Mesendoderm (in vitro differentiated cells): ENCODE measurements around the gene PTX4.

Source experiments
- DNase-seq: peaks from one replicate; pipeline ENCODE4 v3.0.0; 2013
- H2AK5ac ChIP-seq: 2 replicates; pipeline ENCODE4 v1.6.1; 2013; ENCODE audit warnings: low read length, inconsistent platforms
- H2BK120ac ChIP-seq: 2 replicates; pipeline ENCODE4 v1.6.1; 2013; ENCODE audit warnings: low read depth, mild to moderate bottlenecking, low read length, moderate library complexity, mixed read lengths
- H2BK15ac ChIP-seq: replicated peaks from 2 replicates; pipeline ENCODE4 v1.6.1; 2013; ENCODE audit warnings: low read depth, mild to moderate bottlenecking, moderate library complexity
- H2BK5ac ChIP-seq: 2 replicates; pipeline ENCODE4 v1.6.1; 2013; ENCODE audit warnings: low read length, inconsistent platforms
- H3K18ac ChIP-seq: 2 replicates; pipeline ENCODE4 v1.6.1; 2013; ENCODE audit warnings: mild to moderate bottlenecking, low read length, mixed read lengths
- H3K23ac ChIP-seq: one replicate; pipeline ENCODE4 v1.6.1; 2013; ENCODE audit warnings: low read length
- H3K27ac ChIP-seq: 2 replicates; pipeline ENCODE4 v1.5.1; 2013; ENCODE audit warnings: low read depth, mild to moderate bottlenecking, inconsistent platforms, low read length, moderate library complexity
- H3K27me3 ChIP-seq: 2 replicates; pipeline ENCODE4 v1.6.1; 2013; ENCODE audit warnings: low read length, control low read depth, mild to moderate bottlenecking, inconsistent platforms; ENCODE audit not compliant: insufficient read depth, poor library complexity
- H3K36me3 ChIP-seq: 2 replicates; pipeline ENCODE4 v1.6.1; 2013; ENCODE audit warnings: low read length, inconsistent platforms; ENCODE audit not compliant: control insufficient read depth, insufficient read depth
- H3K4ac ChIP-seq: one replicate; pipeline ENCODE4 v1.6.1; 2013; ENCODE audit warnings: low read depth, mild to moderate bottlenecking, low read length, moderate library complexity
- H3K4me1 ChIP-seq: 2 replicates; pipeline ENCODE4 v1.6.1; 2013; ENCODE audit warnings: low read depth, low read length, inconsistent platforms; ENCODE audit not compliant: control insufficient read depth
- H3K4me2 ChIP-seq: 2 replicates; pipeline ENCODE4 v1.6.1; 2013; ENCODE audit warnings: low read length
- H3K4me3 ChIP-seq: 2 replicates; pipeline ENCODE4 v1.5.1; 2013; ENCODE audit warnings: mild to moderate bottlenecking, low read length
- H3K56ac ChIP-seq: one replicate; pipeline ENCODE4 v1.6.1; 2013; ENCODE audit warnings: low read length
- H3K79me1 ChIP-seq: 2 replicates; pipeline ENCODE4 v1.6.1; 2013; ENCODE audit warnings: low read length, inconsistent platforms
- H3K79me2 ChIP-seq: 2 replicates; pipeline ENCODE4 v1.6.1; 2013; ENCODE audit warnings: mild to moderate bottlenecking, low read length; ENCODE audit not compliant: control insufficient read depth, insufficient read depth
- H3K9ac ChIP-seq: 2 replicates; pipeline ENCODE4 v1.6.1; 2013; ENCODE audit warnings: low read length, inconsistent platforms
- H4K5ac ChIP-seq: one replicate; pipeline ENCODE4 v1.6.1; 2013; ENCODE audit warnings: low read length
- H4K8ac ChIP-seq: one replicate; pipeline ENCODE4 v1.6.1; 2013; ENCODE audit warnings: low read depth, mild to moderate bottlenecking, control low read depth, low read length, moderate library complexity
- WGBS: extraction: QIAGEN DNeasy Blood & Tissue Kit; methylation state at CpG from one replicate; pipeline ENCODE4 v1.1.7; 2013; ENCODE audit warnings: low lambda C conversion rate, missing lambda C conversion rate; ENCODE audit not compliant: insufficient coverage; ENCODE audit errors: extremely low coverage; 5-methylcytosine and 5-hydroxymethylcytosine counted together

The PTX4 gene

DNA sequence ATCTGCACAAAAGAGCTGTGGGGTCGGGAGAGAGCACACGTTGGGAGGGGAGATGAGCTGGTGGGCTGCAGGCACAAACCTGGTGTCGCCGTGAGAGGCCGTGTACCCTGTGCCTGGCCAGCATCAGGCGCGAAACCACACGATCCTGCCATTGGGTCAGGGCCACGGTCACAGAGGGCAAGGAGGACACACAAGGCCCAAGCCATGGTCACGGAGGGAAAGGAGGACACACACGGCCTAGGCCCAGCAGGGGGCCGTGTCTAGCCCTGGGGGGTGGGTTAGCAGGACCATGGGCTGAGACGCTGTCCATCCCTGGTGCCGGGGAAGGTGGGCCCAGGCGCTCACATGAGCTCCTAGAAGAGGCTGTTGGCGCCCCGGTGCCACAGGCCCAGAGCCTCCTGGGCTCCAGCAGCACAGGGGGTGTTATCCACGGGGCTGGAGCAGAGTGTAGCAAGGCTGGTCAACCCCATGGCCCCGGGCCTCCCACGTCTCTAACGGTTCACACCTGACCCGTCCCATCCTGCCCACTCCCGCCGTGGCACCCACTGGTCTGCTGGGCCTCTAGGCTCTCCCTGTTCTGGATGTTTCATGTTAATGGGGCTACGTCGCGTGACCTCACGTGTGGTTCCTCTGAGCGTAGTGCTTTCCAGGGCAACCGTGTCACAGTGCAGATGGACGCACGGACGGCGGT lies 36.9 kb downstream of the PTX4 start:
- H3K4me3 ChIP-seq = no peak overlapping the region
- no peak overlapping the region for H3K4me2 ChIP-seq
- H2BK5ac ChIP-seq = no peak overlapping the region
- H3K9ac ChIP-seq = no peak overlapping the region
- H3K4me1 ChIP-seq = no peaks in the 10 kb centered on the region
- H3K79me1 ChIP-seq = no peaks in the 10 kb centered on the region
- no peak overlapping the region for H2AK5ac ChIP-seq
- no peak overlapping the region for H3K18ac ChIP-seq
- H3K4ac ChIP-seq = no peak overlapping the region
- H4K8ac ChIP-seq = no peak overlapping the region
- H3K79me2 ChIP-seq = no peaks in the 10 kb centered on the region
- no peak overlapping the region for H3K27ac ChIP-seq
- no peak for DNase-seq
- H2BK15ac ChIP-seq = no peak overlapping the region
- peaks cover 3% of the 10 kb centered on the region for H3K36me3 ChIP-seq
- H4K5ac ChIP-seq = no peak overlapping the region
- H2BK120ac ChIP-seq = no peak overlapping the region
- no CpG with 5 or more reads among the region's 34 CpGs for WGBS
- no peak overlapping the region for H3K23ac ChIP-seq
- no peak overlapping the region for H3K56ac ChIP-seq
- H3K27me3 ChIP-seq = no peaks in the 10 kb centered on the region

- Histone ChIP-seq H3K4ac (no peak overlapping the region), H3K4me3 (no peak overlapping the region), H2AK5ac (no peak overlapping the region), H3K56ac (no peak overlapping the region), H3K4me1 (no peaks in the 10 kb centered on the region), H4K8ac (no peak overlapping the region), H3K18ac (no peak overlapping the region), H3K27ac (no peak overlapping the region), H3K23ac (no peak overlapping the region), H2BK120ac (no peak overlapping the region), H2BK15ac (no peak overlapping the region), H3K27me3 (no peaks in the 10 kb centered on the region), H3K9ac (no peak overlapping the region), H3K4me2 (no peak overlapping the region), H3K36me3 (peaks cover 3% of the 10 kb centered on the region), H2BK5ac (no peak overlapping the region), H3K79me2 (no peaks in the 10 kb centered on the region), H4K5ac (no peak overlapping the region), H3K79me1 (no peaks in the 10 kb centered on the region)
- no CpG with 5 or more reads among the region's 21 CpGs for WGBS
- DNase-seq = no peak
Measured at GRCh38 chr16:1450841-1451240, 37.9 kb downstream of the PTX4 start.

DNA sequence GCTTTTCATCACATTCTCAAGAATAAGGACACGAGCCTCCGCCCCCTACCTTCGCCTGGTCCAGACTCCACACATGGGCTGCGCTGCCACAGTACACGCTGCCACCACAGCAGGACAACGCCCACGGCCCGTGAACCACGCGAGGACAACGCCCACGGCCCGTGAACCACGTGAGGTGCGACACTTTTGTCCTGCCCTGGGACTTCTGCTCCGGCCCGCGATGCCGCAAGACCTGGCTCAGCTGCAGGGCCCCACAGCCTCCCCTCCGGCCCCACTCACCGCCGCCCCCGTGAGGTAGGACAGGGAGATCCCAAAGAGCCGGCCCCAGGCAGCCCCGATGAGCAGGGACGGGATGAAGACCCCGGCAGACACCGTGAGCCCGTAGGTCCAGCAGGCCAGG lies 38.5 kb downstream of the PTX4 start:
- H2BK120ac ChIP-seq = no peak overlapping the region
- no peak overlapping the region for H2AK5ac ChIP-seq
- no peaks in the 10 kb centered on the region for H3K79me2 ChIP-seq
- no peak overlapping the region for H2BK15ac ChIP-seq
- no peaks in the 10 kb centered on the region for H3K27me3 ChIP-seq
- no peaks in the 10 kb centered on the region for H3K4me1 ChIP-seq
- H3K79me1 ChIP-seq = no peaks in the 10 kb centered on the region
- H3K56ac ChIP-seq = no peak overlapping the region
- no peak overlapping the region for H3K27ac ChIP-seq
- H4K5ac ChIP-seq = no peak overlapping the region
- H3K4ac ChIP-seq = no peak overlapping the region
- H4K8ac ChIP-seq = no peak overlapping the region
- H3K4me3 ChIP-seq = no peak overlapping the region
- H3K23ac ChIP-seq = no peak overlapping the region
- no peak overlapping the region for H3K18ac ChIP-seq
- H3K36me3 ChIP-seq = peaks cover 3% of the 10 kb centered on the region
- no peak overlapping the region for H2BK5ac ChIP-seq
- H3K4me2 ChIP-seq = no peak overlapping the region
- WGBS = no CpG with 5 or more reads among the region's 29 CpGs
- no peak for DNase-seq
- no peak overlapping the region for H3K9ac ChIP-seq

- H3K36me3 ChIP-seq = peaks cover 3% of the 10 kb centered on the region
Measured at GRCh38 chr16:1449201-1449788, 39.4 kb downstream of the PTX4 start.

DNA sequence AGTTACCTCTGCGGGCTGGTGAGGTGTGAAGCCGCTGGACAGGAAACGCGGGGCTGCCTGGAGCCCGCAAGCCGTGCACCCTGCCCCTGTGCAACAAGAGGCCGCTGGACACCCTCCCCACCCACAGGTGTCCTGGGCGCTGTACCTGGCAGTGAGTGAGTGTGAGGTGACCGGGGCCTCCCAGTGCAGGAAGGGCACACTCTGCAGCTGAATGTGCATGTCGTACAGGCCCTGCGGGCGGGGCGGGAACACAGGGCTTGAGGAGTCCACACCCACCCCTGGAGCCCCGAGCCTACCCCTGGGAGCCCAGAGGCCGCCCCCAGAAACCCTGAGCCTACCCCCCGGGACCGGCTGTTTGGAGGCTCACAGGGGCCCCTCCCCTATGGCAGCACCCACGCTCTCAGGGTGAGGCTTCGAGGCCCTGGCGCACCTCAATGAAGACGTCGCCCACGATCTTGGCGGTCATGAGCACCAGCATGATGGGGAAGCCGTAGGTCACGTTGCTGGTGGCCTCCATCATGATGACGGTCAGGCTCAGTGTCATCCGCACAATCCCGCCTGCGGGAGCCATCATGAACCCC lies 40.1 kb downstream of the PTX4 start:
- no peak overlapping the region for H3K4ac ChIP-seq
- no peaks in the 10 kb centered on the region for H3K79me2 ChIP-seq
- no peak overlapping the region for H3K27ac ChIP-seq
- no peak overlapping the region for H2BK120ac ChIP-seq
- no peak overlapping the region for H2BK15ac ChIP-seq
- H3K4me3 ChIP-seq = no peak overlapping the region
- H3K27me3 ChIP-seq = no peaks in the 10 kb centered on the region
- H3K23ac ChIP-seq = no peak overlapping the region
- WGBS = no CpG with 5 or more reads among the region's 30 CpGs
- H4K8ac ChIP-seq = no peak overlapping the region
- no peak overlapping the region for H3K18ac ChIP-seq
- no peaks in the 10 kb centered on the region for H3K4me1 ChIP-seq
- DNase-seq = no peak
- no peak overlapping the region for H4K5ac ChIP-seq
- no peak overlapping the region for H3K56ac ChIP-seq
- H3K36me3 ChIP-seq = peaks cover 3% of the 10 kb centered on the region
- H3K9ac ChIP-seq = no peak overlapping the region
- H2BK5ac ChIP-seq = no peak overlapping the region
- H3K79me1 ChIP-seq = no peaks in the 10 kb centered on the region
- H3K4me2 ChIP-seq = no peak overlapping the region
- no peak overlapping the region for H2AK5ac ChIP-seq

More at GRCh38 chr16:1449201-1449788, 39.4 kb downstream of the PTX4 start:
- Histone ChIP-seq H3K56ac (no peak overlapping the region), H3K18ac (no peak overlapping the region), H3K9ac (no peak overlapping the region), H2BK120ac (no peak overlapping the region), H3K4ac (no peak overlapping the region), H4K5ac (no peak overlapping the region), H2BK15ac (no peak overlapping the region), H3K4me1 (no peaks in the 10 kb centered on the region), H3K79me1 (no peaks in the 10 kb centered on the region), H4K8ac (no peak overlapping the region), H3K79me2 (no peaks in the 10 kb centered on the region), H3K27me3 (no peaks in the 10 kb centered on the region), H3K4me3 (no peak overlapping the region), H3K4me2 (no peak overlapping the region), H2BK5ac (no peak overlapping the region), H2AK5ac (no peak overlapping the region), H3K27ac (no peak overlapping the region), H3K23ac (no peak overlapping the region)
- no peak for DNase-seq
- no CpG with 5 or more reads among the region's 25 CpGs for WGBS
